Activated CD4-positive, alpha-beta T cell treated with anti-CD3 and anti-CD28 coated beads, Interleukin-2, amount 50 U/mL, for 16 hours (primary cell): ENCODE results near the gene ANKMY1.
A peak's percentile ranks its signal among the peaks of the same experiment; 100 is the strongest.

Experiments used
- DNase-seq: peaks from one replicate; pipeline ENCODE4 v3.0.0-alpha.2; 2020

Gene ANKMY1, protein sequence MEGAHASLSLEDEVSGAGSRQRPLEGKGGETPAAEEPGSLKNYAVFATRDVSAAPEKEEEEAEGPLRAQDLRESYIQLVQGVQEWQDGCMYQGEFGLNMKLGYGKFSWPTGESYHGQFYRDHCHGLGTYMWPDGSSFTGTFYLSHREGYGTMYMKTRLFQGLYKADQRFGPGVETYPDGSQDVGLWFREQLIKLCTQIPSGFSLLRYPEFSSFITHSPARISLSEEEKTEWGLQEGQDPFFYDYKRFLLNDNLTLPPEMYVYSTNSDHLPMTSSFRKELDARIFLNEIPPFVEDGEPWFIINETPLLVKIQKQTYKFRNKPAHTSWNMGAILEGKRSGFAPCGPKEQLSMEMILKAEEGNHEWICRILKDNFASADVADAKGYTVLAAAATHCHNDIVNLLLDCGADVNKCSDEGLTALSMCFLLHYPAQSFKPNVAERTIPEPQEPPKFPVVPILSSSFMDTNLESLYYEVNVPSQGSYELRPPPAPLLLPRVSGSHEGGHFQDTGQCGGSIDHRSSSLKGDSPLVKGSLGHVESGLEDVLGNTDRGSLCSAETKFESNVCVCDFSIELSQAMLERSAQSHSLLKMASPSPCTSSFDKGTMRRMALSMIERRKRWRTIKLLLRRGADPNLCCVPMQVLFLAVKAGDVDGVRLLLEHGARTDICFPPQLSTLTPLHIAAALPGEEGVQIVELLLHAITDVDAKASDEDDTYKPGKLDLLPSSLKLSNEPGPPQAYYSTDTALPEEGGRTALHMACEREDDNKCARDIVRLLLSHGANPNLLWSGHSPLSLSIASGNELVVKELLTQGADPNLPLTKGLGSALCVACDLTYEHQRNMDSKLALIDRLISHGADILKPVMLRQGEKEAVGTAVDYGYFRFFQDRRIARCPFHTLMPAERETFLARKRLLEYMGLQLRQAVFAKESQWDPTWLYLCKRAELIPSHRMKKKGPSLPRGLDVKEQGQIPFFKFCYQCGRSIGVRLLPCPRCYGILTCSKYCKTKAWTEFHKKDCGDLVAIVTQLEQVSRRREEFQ

GRCh38 chr2:240557808-240558207 is at the start of gene ANKMY1:
TSS of gene ANKMY1 (minus strand) at chr2:240557988. CDS start at chr2:240557335, 653 bp downstream.
- DNase-seq, result peak; percentile 79

DNA sequence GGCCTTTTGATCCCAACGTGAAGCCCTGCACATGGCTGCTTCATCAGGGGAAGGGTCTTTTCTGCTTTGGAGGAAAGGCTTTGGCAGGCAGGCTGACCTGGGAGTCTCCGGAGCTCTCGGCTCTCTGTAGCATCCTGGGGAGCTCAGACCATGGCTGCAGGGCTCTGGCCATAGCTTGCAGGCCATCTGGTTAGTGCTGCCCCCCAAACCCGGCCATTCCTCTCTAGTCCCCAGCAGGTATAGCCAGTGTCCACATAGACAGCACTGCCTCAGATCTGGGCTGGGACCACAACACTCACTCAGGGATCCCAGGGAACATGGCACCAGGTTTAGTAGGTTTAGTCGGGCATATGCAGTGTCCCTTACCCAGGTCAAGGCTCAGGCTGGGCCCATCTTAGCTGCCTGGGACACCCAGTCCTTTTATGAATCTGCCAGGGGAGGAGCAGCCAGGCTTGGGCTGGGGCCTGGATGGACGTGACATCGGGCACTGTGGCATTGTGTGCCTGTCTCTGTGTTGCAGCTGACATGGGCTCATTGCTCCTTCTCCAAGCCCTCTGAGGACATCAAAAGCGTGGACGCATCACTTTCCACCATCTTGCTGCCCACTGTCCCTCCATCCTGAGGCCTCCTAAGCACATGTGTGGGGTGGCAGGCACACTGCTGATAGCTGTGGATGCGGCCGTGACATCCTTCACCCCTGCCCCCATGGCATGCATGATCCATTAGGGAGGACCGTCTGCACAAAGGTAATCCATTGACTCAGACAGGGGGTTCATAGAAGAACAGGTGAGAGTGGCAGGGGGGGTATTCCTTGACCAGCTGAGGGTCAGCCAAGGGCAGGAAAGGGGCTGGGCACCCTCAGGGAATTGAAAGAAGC is 48.3 kb upstream of the ANKMY1 start:
- no peak for DNase-seq

- DNase-seq, result no peak
These were observed 47.3 kb upstream of the ANKMY1 start for GRCh38 chr2:240604939-240605716.

DNA sequence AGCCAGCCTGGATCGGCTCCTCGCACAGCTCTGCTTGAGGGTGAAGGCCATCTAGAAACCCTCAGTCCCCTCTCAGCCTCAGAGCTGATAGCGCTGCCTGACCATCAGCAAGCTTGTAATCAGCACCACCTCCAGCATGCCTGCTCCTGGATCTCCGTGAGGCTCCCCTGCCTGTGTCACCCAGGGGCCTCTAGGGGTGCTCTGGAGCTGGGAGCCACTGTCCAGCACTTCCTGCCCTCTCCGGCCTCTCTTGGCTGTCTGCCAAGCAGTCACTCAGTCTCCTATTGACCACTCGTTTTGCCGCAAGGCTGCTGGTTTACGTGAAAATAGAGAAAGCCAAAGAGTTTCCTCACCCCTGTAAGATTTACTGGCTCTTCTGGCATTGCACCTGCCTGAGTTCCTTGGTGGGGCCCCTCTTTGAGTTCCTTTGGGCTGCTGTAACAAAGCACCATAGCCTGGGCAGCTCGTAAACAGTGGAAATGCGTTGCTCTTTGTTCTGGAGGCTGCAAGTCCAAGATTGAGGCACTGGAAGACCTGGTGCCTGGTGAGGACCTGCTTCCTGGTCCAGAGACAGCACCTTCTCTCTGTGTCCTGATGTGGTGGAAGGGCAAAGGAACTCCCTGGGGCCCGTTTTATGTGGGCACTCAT is 46.6 kb upstream of the ANKMY1 start:
- no peak for DNase-seq

- DNase-seq, result no peak
These were observed 46.1 kb upstream of the ANKMY1 start for GRCh38 chr2:240603846-240604245.

- no peak for DNase-seq
These were observed 45.5 kb upstream of the ANKMY1 start for GRCh38 chr2:240603081-240603835.

- DNase-seq, result no peak
These were observed 44.7 kb upstream of the ANKMY1 start for GRCh38 chr2:240602266-240603050.

GRCh38 chr2:240601831-240602160 is 44.0 kb upstream of the ANKMY1 start:
- no peak for DNase-seq

DNA sequence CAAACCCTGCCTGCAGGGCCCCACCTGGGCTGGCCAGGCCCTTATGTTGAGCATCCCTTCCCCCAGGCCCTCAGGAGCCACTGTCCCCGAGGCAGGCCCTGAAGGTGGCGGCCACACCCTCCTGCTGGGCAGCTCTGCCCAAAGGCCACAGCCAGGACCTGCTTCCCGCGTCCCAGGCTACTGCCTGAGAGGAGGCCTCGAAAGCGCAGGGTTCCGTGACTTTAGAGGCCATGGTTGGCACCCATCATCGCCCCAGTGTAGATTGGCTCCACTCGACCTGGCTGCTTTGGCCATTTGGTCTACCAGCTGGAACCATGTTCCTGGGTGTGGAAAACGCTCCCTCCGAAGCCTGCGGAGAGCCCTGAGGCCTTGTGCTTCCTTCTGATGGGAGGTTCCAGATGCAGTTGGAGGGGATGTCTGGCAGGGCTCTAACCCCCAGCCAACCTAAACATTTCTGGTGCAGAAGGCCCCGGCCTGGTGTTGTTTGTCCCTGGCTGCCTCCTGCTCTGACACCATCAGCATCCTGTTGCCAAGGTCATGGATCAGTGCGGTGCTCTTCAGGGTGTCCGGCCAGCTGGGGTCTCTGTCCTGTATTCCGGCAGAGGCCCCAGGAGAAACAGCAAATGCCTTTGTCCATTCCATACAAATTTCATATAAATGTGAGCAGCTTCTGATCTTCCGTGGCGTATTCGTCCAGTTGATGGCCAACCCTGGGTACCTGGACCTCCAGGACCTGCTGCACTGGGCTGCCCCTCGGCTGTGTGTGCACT is 43.5 kb upstream of the ANKMY1 start:
- DNase-seq, result no peak

- DNase-seq, result no peak
These were observed 42.7 kb upstream of the ANKMY1 start for GRCh38 chr2:240600451-240600961.

GRCh38 chr2:240599141-240599583 is 41.4 kb upstream of the ANKMY1 start:
- no peak for DNase-seq

DNA sequence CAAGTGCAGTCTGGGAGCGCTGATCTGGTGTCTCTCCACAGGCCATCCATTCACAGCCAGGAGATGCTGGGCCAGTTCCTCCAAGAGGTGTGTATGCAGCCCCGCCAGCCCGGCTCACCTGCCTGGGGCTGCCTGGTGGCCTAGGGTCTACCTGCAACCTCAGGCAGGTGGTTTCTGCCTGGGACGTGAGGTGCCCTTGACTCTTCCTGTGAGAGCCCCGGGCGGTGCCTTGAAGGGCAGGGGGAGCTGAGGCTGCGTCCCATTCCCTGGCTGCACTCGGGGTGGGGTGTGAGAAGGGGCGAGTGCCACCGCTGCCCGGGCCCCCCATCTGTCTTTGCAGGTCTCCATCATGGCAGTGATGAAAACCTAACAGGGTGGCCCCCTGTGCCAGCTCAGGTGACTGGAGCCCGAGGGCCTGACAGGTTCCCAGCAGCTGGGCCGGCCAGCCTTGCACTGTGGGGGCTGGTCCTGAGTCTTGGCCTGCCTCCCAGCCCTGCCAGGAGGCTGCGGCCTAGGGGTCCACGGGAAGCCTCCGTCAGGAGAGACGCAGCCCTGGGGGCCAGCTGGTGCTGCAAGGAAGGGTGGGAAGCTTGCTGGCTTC is 40.6 kb upstream of the ANKMY1 start:
- no peak for DNase-seq

GRCh38 chr2:240597419-240598181 is 39.8 kb upstream of the ANKMY1 start:
- DNase-seq, result no peak

GRCh38 chr2:240597054-240597418 is 39.2 kb upstream of the ANKMY1 start:
- DNase-seq, result no peak

DNA sequence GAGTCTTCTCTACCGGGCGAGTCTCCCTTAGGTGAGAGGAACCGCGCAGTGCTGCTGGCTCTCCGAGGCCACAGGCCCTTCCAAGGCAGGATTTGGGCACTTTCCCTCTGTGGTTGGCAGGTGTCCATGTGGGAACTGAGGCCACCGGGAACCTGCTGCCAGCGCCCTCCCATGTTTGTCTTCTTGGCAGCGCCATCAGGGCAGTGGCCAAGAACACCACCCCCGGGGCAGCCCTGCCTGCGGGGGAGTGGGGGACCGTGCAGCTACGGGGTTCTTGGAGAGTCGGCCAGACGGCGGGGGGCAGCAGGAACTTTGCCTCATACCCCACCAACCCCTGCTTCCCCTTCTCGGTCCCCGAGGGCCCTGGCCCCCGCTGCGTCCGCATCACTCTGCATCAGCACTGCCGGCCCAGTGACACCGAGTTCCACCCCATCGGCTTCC is 38.7 kb upstream of the ANKMY1 start:
- DNase-seq, result no peak

- no peak for DNase-seq
These were observed 38.3 kb upstream of the ANKMY1 start for GRCh38 chr2:240596080-240596460.

GRCh38 chr2:240595381-240596079 is 37.7 kb upstream of the ANKMY1 start:
- peak; percentile 48 for DNase-seq
